Prostate gland (tissue), 2 donors: ENCODE results near the gene GPR31. TPM values are rescaled to one million over a fixed set of nuclear protein-coding genes. Genes with fewer than 3 reads are reported as not detected.

Source experiments
- DNase-seq: peaks from one replicate; pipeline ENCODE4 v3.0.0-alpha.2; 2019; ENCODE audit warnings: low spot score
- H3K27ac ChIP-seq, 2 donors: fragments of 200-600 bp; sonication (generic); 2 replicates each; pipeline ENCODE4 v1.5.1; 2017 to 2019
- H3K27me3 ChIP-seq: fragments of 200-600 bp; sonication (generic); replicated peaks from 2 replicates; pipeline ENCODE4 v1.5.1; 2019; ENCODE audit not compliant: insufficient read depth
- H3K36me3 ChIP-seq, 2 donors: fragments of 200-600 bp; sonication (generic); 1 replicate in 1 of 2; 2 replicates in 1 of 2; pipeline versions ENCODE4 v1.5.1 to v1.8.1; 2017 to 2019
- H3K4me1 ChIP-seq: fragments of 200-600 bp; sonication (generic); replicated peaks from 2 replicates; pipeline ENCODE4 v1.5.1; 2019
- H3K4me3 ChIP-seq, 2 donors: fragments of 200-600 bp; sonication (generic); 2 replicates each; pipeline ENCODE4 v1.5.1; 2017 to 2019
- H3K9me3 ChIP-seq: fragments of 200-600 bp; sonication (generic); 2 replicates; pipeline ENCODE4 v1.5.1; 2017
- CTCF ChIP-seq, 4 experiments: fragments of 200-600 bp in 2 of 4; fragments of 450-650 bp in 2 of 4; sonication (generic) in 2 of 4; IDR thresholded peaks; 1 replicate in 3 of 4; 2 replicates in 1 of 4; pipeline ENCODE4 v1.5.1; 2016 to 2019; ENCODE audit warnings: antibody characterized with exemption in 4 of 4, mild to moderate bottlenecking in 2 of 4, moderate library complexity in 2 of 4
- POLR2A ChIP-seq: fragments of 450-650 bp; IDR thresholded peaks from one replicate; pipeline ENCODE4 v1.6.1; 2016; ENCODE audit warnings: antibody characterized with exemption, mild to moderate bottlenecking
- POLR2AphosphoS5 ChIP-seq: sonication (generic); formaldehyde crosslinking; IDR thresholded peaks from one replicate; pipeline ENCODE4 v1.6.1; 2017; ENCODE audit warnings: antibody characterized with exemption
- WGBS: methylation state at CpG from one replicate; pipeline ENCODE4 v1.1.5; 2018; 5-methylcytosine and 5-hydroxymethylcytosine counted together
- intact Hi-C: fragments of 100-400 bp; cut with DNase I; formaldehyde crosslinking; loops from one replicate; pipeline ENCODE4 v1.14.2; 2022
- total RNA-seq, 2 donors: library from RNA; depleted of rRNA; stranded (reverse); fragments of >200 nt; gene quantifications; one replicate each; pipeline ENCODE4 v1.1.0, GENCODE V29; 2016

Gene GPR31
- total RNA-seq, 2 donors from 2014 or later: not detected

- Histone ChIP-seq H3K4me3 (no peak overlapping the region), H3K4me1 (no peaks in the 10 kb centered on the region), H3K9me3 (no peaks in the 10 kb centered on the region), H3K27ac (no peak overlapping the region), H3K27me3 (no peaks in the 10 kb centered on the region), H3K36me3 (no peaks in the 10 kb centered on the region)
- DNase-seq: no peak
- intact Hi-C loops: no loop called here
- 91% methylated on average over 3 of the region's 3 CpGs for WGBS
- TF ChIP-seq CTCF (IDR thresholded peaks at IDR 0.05): no peak
- no peak for TF ChIP-seq POLR2AphosphoS5
- TF ChIP-seq POLR2A: no peak
These were observed 31.9 kb downstream of the GPR31 start for GRCh38 chr6:167125855-167126349.

- 84% methylated on average over 4 of the region's 4 CpGs for WGBS
- intact Hi-C loops: no loop called here
- Histone ChIP-seq H3K27me3 (no peaks in the 10 kb centered on the region), H3K4me1 (no peaks in the 10 kb centered on the region), H3K4me3 (no peak overlapping the region), H3K36me3 (no peaks in the 10 kb centered on the region), H3K27ac (no peak overlapping the region), H3K9me3 (no peaks in the 10 kb centered on the region)
- DNase-seq: no peak
- TF ChIP-seq CTCF (IDR thresholded peaks at IDR 0.05) (no peak), POLR2A (no peak), POLR2AphosphoS5 (no peak)
These were observed 32.4 kb downstream of the GPR31 start for GRCh38 chr6:167125410-167125809.

GRCh38 chr6:167124753-167125152 is 33.0 kb downstream of the GPR31 start:
- no peak for TF ChIP-seq CTCF (IDR thresholded peaks at IDR 0.05)
- no peak for TF ChIP-seq POLR2A
- TF ChIP-seq POLR2AphosphoS5: no peak
- no peaks in the 10 kb centered on the region for H3K36me3 ChIP-seq
- H3K4me1 ChIP-seq: no peaks in the 10 kb centered on the region
- no peaks in the 10 kb centered on the region for H3K27me3 ChIP-seq
- H3K4me3 ChIP-seq: no peak overlapping the region
- WGBS: 95% methylated on average over 5 of the region's 5 CpGs
- no peak overlapping the region for H3K27ac ChIP-seq
- intact Hi-C loops: no loop called here
- DNase-seq: no peak
- H3K9me3 ChIP-seq: no peaks in the 10 kb centered on the region

DNA sequence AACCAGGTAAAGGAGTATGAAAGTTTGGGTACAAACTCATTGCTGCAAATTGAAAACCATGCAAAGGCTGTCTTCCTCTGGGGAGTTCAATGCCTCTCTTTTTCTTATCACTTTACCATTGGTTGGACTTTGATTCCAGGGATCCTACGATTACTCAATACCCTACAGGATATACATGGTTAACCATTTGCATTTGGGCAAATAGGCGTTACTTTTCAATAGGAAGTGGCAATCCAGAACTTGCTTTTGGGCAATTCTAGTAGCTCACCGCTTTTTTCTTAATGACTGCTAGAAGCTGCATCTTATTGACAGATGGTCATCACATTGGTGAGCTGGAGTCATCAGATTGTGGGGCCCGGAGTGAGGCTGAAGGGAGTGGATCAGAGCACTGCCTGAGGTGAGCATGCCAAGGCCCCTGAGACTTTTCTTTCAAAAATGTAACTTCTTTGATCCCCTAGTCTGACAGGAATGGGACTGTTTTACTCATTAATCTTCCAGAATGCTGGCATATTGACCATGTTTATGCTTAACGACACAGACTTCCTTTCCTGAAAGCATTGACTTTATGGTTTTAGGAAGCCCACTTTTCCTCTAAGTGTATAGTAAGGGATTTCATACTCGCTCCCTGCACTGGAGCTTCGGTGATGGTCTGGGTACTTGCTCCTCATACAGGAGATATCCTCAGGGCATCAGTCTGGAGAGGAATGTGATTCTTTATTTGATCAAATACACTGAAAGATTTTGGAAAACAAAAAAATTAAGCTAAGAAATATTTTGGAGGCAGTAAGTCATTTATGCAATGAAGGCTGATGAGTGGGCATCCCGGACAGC is 34.7 kb downstream of the GPR31 start, which contains the start of gene CCR6:
Gene CCR6, plus strand, starts transcription at position 270 of the 831 bp plus-strand sequence. CDS start 13,039 bp downstream, outside the sequence.
- no peaks in the 10 kb centered on the region for H3K4me1 ChIP-seq
- 74% methylated on average over 8 of the region's 8 CpGs for WGBS
- intact Hi-C loops: no loop called here

More for the DNA sequence above, 34.7 kb downstream of the GPR31 start, which contains the start of gene CCR6:
- no peak for TF ChIP-seq CTCF (IDR thresholded peaks at IDR 0.05)
- no peak for TF ChIP-seq POLR2A
- no peak for TF ChIP-seq POLR2AphosphoS5
- H3K27ac ChIP-seq: no peak within 1 kb of the TSS
- H3K27me3 ChIP-seq: no peaks in the 10 kb centered on the region
- no peaks in the 10 kb centered on the region for H3K9me3 ChIP-seq
- no peak within 1 kb of the TSS for H3K4me3 ChIP-seq
- no peaks in the 10 kb centered on the region for H3K36me3 ChIP-seq
- no peak for DNase-seq
